ENCODE measurements around the gene SLC22A23.

Gene SLC22A23

GRCh38 chr6:3272911-3273547, 183.8 kb downstream of the SLC22A23 start:
- Histone ChIP-seq H3K27ac (ENCODE audit: poor library complexity, severe bottlenecking) (no peak overlapping the region), H3K4me1 (ENCODE audit: insufficient read depth, poor library complexity, severe bottlenecking) (no peaks in the 10 kb centered on the region), H3K36me3 (ENCODE audit: low read depth) (peaks cover 30% of the 10 kb centered on the region), H3K4me3 (ENCODE audit: severe bottlenecking) (no peak overlapping the region), H3K27me3 (ENCODE audit: insufficient read depth, poor library complexity, severe bottlenecking) (no peaks in the 10 kb centered on the region), H3K9me3 (ENCODE audit: severe bottlenecking) (no peaks in the 10 kb centered on the region)
- DNase-seq (ENCODE audit: low spot score) (no peak), ATAC-seq (ENCODE audit: low read depth) (no peak)
- no peak for TF ChIP-seq CTCF (IDR thresholded peaks at IDR 0.05; ENCODE audit: poor library complexity, severe bottlenecking)

- TF ChIP-seq CTCF (IDR thresholded peaks at IDR 0.05; ENCODE audit: poor library complexity, severe bottlenecking): no peak
- no peak for DNase-seq (ENCODE audit: low spot score)
- Histone ChIP-seq H3K27me3 (ENCODE audit: insufficient read depth, poor library complexity, severe bottlenecking) (no peaks in the 10 kb centered on the region), H3K4me3 (ENCODE audit: severe bottlenecking) (no peak overlapping the region), H3K27ac (ENCODE audit: poor library complexity, severe bottlenecking) (no peak overlapping the region), H3K4me1 (ENCODE audit: insufficient read depth, poor library complexity, severe bottlenecking) (no peaks in the 10 kb centered on the region), H3K9me3 (ENCODE audit: severe bottlenecking) (no peaks in the 10 kb centered on the region), H3K36me3 (ENCODE audit: low read depth) (peaks cover 35% of the 10 kb centered on the region)
- no peak for ATAC-seq (ENCODE audit: low read depth)
These were observed 185.1 kb downstream of the SLC22A23 start for GRCh38 chr6:3271756-3272155.

GRCh38 chr6:3270258-3270657, 186.6 kb downstream of the SLC22A23 start:
- Histone ChIP-seq H3K36me3 (ENCODE audit: low read depth) (peaks cover 36% of the 10 kb centered on the region), H3K27me3 (ENCODE audit: insufficient read depth, poor library complexity, severe bottlenecking) (no peaks in the 10 kb centered on the region), H3K4me1 (ENCODE audit: insufficient read depth, poor library complexity, severe bottlenecking) (no peaks in the 10 kb centered on the region), H3K27ac (ENCODE audit: poor library complexity, severe bottlenecking) (no peak overlapping the region), H3K9me3 (ENCODE audit: severe bottlenecking) (no peaks in the 10 kb centered on the region), H3K4me3 (ENCODE audit: severe bottlenecking) (no peak overlapping the region)
- ATAC-seq (ENCODE audit: low read depth) (no peak), DNase-seq (ENCODE audit: low spot score) (no peak)
- no peak for TF ChIP-seq CTCF (IDR thresholded peaks at IDR 0.05; ENCODE audit: poor library complexity, severe bottlenecking)

GRCh38 chr6:3269281-3269975, 187.4 kb downstream of the SLC22A23 start:
- Histone ChIP-seq H3K27ac (ENCODE audit: poor library complexity, severe bottlenecking) (no peak overlapping the region), H3K36me3 (ENCODE audit: low read depth) (peaks cover 44% of the 10 kb centered on the region)
- no peak for DNase-seq (ENCODE audit: low spot score)

More at GRCh38 chr6:3269281-3269975, 187.4 kb downstream of the SLC22A23 start:
- Histone ChIP-seq H3K27me3 (ENCODE audit: insufficient read depth, poor library complexity, severe bottlenecking) (no peaks in the 10 kb centered on the region), H3K4me1 (ENCODE audit: insufficient read depth, poor library complexity, severe bottlenecking) (no peaks in the 10 kb centered on the region), H3K9me3 (ENCODE audit: severe bottlenecking) (no peaks in the 10 kb centered on the region), H3K4me3 (ENCODE audit: severe bottlenecking) (no peak overlapping the region)
- TF ChIP-seq CTCF (IDR thresholded peaks at IDR 0.05; ENCODE audit: poor library complexity, severe bottlenecking): no peak
- ATAC-seq (ENCODE audit: low read depth): no peak

Measured in RWPE2 (cell line).